Measurements from ENCODE around the gene PPP2R3B. TPM values are rescaled to one million over a fixed set of nuclear protein-coding genes. Genes with fewer than 3 reads are reported as not detected.
A peak's percentile ranks its signal among the peaks of the same experiment; 100 is the strongest.

The PPP2R3B gene
- total and polyA plus RNA-seq, 2 of the 4 experiments (the other 2 are of a cell fraction): 13.2 to 13.3 TPM

- no peaks in the 10 kb centered on the region for H3K9me3 ChIP-seq (ENCODE audit: control insufficient read depth, insufficient read depth, low read length)
- peak overlapping the region; percentile 82; the same call in 1 of the 2 replicates for H3K14ac ChIP-seq (replicated peaks; ENCODE audit: low read depth, low read length)
- H2BK120ac ChIP-seq (ENCODE audit: low read depth, low read length): no peak overlapping the region
- TF ChIP-seq CTCF (conservative IDR thresholded peaks at IDR 0.05; ENCODE audit: low read depth, low read length) (no peak), BHLHE40 (IDR thresholded peaks at IDR 0.05; ENCODE audit: low read depth, low read length) (no peak), SMC3 (IDR thresholded peaks at IDR 0.05; ENCODE audit: low read depth, low read length) (no peak), RFX5 (IDR thresholded peaks at IDR 0.05; ENCODE audit: low read depth, low read length) (no peak), RCOR1 (IDR thresholded peaks at IDR 0.05; ENCODE audit: insufficient replicate concordance, low read length) (no peak)
- ATAC-seq (ENCODE audit: low read depth) (no peak), DNase-seq (peak; percentile 10)
- H4K20me1 ChIP-seq (ENCODE audit: insufficient read depth, low read length): no peaks in the 10 kb centered on the region
- H3K56ac ChIP-seq (ENCODE audit: extremely low read depth, insufficient read depth, low read length): peak overlapping the region; percentile 47; the same call in 1 of the 2 replicates
- peaks cover 0 to 13% of the 10 kb centered on the region in 2 experiments; a peak in 2 of 4 replicates for H3K79me1 ChIP-seq (ENCODE audit: low read depth in 1 of 2, low read length in 2 of 2)
- peaks cover 5% of the 10 kb centered on the region for H3K36me3 ChIP-seq (ENCODE audit: control insufficient read depth, insufficient read depth, low read length)
- no peak overlapping the region; the same call in 1 of the 2 replicates for H2BK20ac ChIP-seq (ENCODE audit: low read depth, low read length)
- H2AK9ac ChIP-seq (replicated peaks; ENCODE audit: low read depth, low read length, poor library complexity): peak overlapping the region; percentile 99
- no peaks in the 10 kb centered on the region for H3K27me3 ChIP-seq (ENCODE audit: control insufficient read depth, insufficient read depth, low read length)
- H3K27ac ChIP-seq (ENCODE audit: insufficient read depth, low read length): peak overlapping the region; percentile 60
- peak overlapping the region; percentile 80 for H3K9ac ChIP-seq (ENCODE audit: low read depth, low read length)
- peaks cover 2% of the 10 kb centered on the region; the same call in 1 of the 2 replicates for H3K4me1 ChIP-seq (ENCODE audit: control insufficient read depth, insufficient read depth, low read length)
- dilution Hi-C loops (cut with HindIII; ENCODE audit: low sequenced_read_pairs, unreplicated experiment): no loop called here
- H3K4ac ChIP-seq (ENCODE audit: low read depth, low read length): peak overlapping the region; percentile 36
- H2BK5ac ChIP-seq (ENCODE audit: low read depth, low read length, poor library complexity, severe bottlenecking): no peak overlapping the region
- H3K4me3 ChIP-seq (ENCODE audit: insufficient read depth, low read depth, low read length): peak overlapping the region; percentile 79
- in situ Hi-C loops (cut with MboI; ENCODE audit: low sequenced_read_pairs): no loop called here
- H3K4me2 ChIP-seq (ENCODE audit: low read depth, low read length): peak overlapping the region; percentile 88
- POLR2A ChIA-PET (ENCODE audit: unreplicated experiment): no interaction called here
- H2AFZ ChIP-seq (replicated peaks; ENCODE audit: low read length, poor library complexity): peak overlapping the region; percentile 53
- no TSS peak for BruUV-seq (replicated peaks)
- intact Hi-C loops (cut with micrococcal nuclease): no loop called here
- H3K23ac ChIP-seq (ENCODE audit: low read depth, low read length): peak overlapping the region; percentile 38; the same call in 1 of the 2 replicates
- no peaks in the 10 kb centered on the region for H3K9me1 ChIP-seq (ENCODE audit: insufficient read depth, low read length)
- no peak overlapping the region for H4K91ac ChIP-seq (ENCODE audit: insufficient read depth, low read depth, low read length)
- H3K18ac ChIP-seq (ENCODE audit: low read depth, low read length): no peak overlapping the region; the same call in 1 of the 2 replicates
- CTCF ChIA-PET: no interaction called here
- no peak overlapping the region for H4K5ac ChIP-seq (ENCODE audit: low read depth, low read length)
- 0 out of 2 replicates have a peak overlapping the region, but pooled peaks have one; percentile 4 for H2AK5ac ChIP-seq (ENCODE audit: low read depth, low read length)
- H4K8ac ChIP-seq (ENCODE audit: low read depth in 2 of 2, low read length in 2 of 2): peak overlapping the region in 1 of 2 experiments; percentile 40; a peak in 2 of 4 replicates
- WGBS, 2 experiments (ENCODE audit: extremely low coverage in 2 of 2, insufficient read length in 1 of 2): 8% methylated on average over 5 of the region's 24 CpGs; no CpG with 5 or more reads in 1 of the 2 experiments
- H2BK15ac ChIP-seq (ENCODE audit: low read depth, low read length): no peak overlapping the region
Observed at GRCh38 chrX:320126-320783, 66.5 kb downstream of the PPP2R3B start.
